MCF 10A (cell line): Measurements from ENCODE around the gene STAB1. TPM values are rescaled to one million over a fixed set of nuclear protein-coding genes. Genes with fewer than 3 reads are reported as not detected.
"Not testable (repeated sequence)": the region's sequence is repeated elsewhere in the genome, so short reads cannot be mapped to it uniquely, and the experiment has no call there.

Experiments
- BruUV-seq: library from RNA; stranded (reverse); fragments of 400-500 nt; replicated peaks from 2 replicates; lab custom pipeline; 2021; lab: Mats Ljungman, UMichigan
- CTCF ChIA-PET: fragments of 300-600 bp; sonication (Branson Sonifier 250); formaldehyde crosslinking; extraction: SDS; loops from one replicate; lab custom pipeline; 2021; ENCODE audit warnings: antibody characterized with exemption, inconsistent platforms; lab: Yijun Ruan, JAX
- POLR2A ChIA-PET: fragments of 300-600, 350-650 bp; sonication (Branson Sonifier 250); formaldehyde crosslinking; extraction: SDS; loops from one replicate; lab custom pipeline; 2020; ENCODE audit warnings: antibody characterized with exemption, inconsistent platforms; lab: Yijun Ruan, JAX
- DNase-seq: peaks from one replicate; pipeline ENCODE4 v3.0.0-alpha.2; 2018; ENCODE audit not compliant: unreplicated experiment
- H3K27ac Mint-ChIP-seq: one replicate; pipeline ENCODE4 v1.8.0; 2022; ENCODE audit warnings: mild to moderate bottlenecking, low read depth, mixed read lengths; ENCODE audit not compliant: unreplicated experiment
- H3K27me3 Mint-ChIP-seq: one replicate; pipeline ENCODE4 v1.8.0; 2022; ENCODE audit warnings: mixed read lengths; ENCODE audit not compliant: insufficient read depth, unreplicated experiment
- H3K36me3 Mint-ChIP-seq: one replicate; pipeline ENCODE4 v1.8.0; 2022; ENCODE audit warnings: mild to moderate bottlenecking, moderate library complexity, mixed read lengths; ENCODE audit not compliant: insufficient read depth, unreplicated experiment
- H3K4me1 Mint-ChIP-seq: one replicate; pipeline ENCODE4 v1.8.0; 2022; ENCODE audit warnings: mixed read lengths; ENCODE audit not compliant: insufficient read depth, unreplicated experiment
- H3K4me3 Mint-ChIP-seq: one replicate; pipeline ENCODE4 v1.8.0; 2022; ENCODE audit warnings: mild to moderate bottlenecking, moderate library complexity, mixed read lengths; ENCODE audit not compliant: unreplicated experiment
- H3K9me3 Mint-ChIP-seq: one replicate; pipeline ENCODE4 v1.8.0; 2022; ENCODE audit warnings: mixed read lengths; ENCODE audit not compliant: unreplicated experiment
- intact Hi-C: fragments of 100-400 bp; cut with micrococcal nuclease; formaldehyde crosslinking; loops from 2 replicates; pipeline ENCODE4 v1.14.1; 2022
- total RNA-seq: library from RNA; stranded (reverse); gene quantifications from 2 replicates; pipeline ENCODE4 v1.2.3, GENCODE V29; 2022
- TF ChIP-seq, protein P1 (sequence below): fragments of 200-600 bp; IDR thresholded peaks from one replicate; pipeline ENCODE4 v1.8.0; 2022; ENCODE audit warnings: antibody characterized with exemption, mild to moderate bottlenecking; ENCODE audit not compliant: unreplicated experiment

The STAB1 gene
- total RNA-seq, 1 experiment from 2014 or later, result not detected

DNA sequence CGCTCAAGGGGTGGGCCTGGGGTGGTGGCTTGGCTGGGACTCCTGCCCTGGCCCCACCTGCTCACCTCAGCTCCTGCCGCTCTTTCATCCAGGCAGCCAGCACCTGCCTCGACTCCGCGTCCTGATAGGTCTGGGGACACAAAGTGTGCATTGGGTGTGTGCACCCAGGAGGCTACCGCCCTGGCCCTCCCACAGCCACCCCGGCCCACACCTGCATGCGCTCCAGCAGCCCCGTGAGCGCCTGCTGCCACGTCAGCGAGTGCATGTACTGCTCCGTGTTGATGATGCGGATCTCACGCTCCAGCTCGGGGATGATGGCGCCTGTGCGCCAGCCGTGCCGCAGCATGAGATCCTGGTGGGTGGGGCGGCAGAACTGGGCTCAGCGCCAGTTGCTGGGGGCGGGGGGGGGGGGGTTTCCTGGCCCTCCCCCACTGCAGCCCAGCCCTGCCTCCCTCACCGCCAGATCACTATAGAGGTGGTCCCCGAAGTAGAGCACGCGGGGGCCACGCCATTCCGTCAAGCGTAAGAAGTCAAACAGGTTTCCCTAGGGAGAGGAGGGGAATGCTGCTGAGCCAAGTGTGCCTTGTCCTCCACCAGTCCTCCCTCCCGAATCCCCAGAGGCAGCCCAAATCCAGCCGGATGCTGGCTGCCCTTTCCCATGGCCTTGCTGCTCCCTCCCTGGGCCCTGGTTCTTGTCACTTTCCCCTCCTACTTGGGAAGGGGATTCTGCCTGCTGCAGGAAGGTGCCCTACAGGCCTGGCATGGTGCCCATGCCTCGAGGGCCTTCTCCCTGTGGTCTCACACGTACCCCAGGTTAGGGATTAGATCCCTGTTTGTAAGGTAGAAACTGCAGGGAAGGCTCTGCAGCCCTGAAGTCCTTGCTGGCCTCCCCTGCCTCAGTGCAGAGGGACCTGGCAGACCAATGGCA is 29.9 kb downstream of the STAB1 start:
- TF ChIP-seq, protein P1, sequence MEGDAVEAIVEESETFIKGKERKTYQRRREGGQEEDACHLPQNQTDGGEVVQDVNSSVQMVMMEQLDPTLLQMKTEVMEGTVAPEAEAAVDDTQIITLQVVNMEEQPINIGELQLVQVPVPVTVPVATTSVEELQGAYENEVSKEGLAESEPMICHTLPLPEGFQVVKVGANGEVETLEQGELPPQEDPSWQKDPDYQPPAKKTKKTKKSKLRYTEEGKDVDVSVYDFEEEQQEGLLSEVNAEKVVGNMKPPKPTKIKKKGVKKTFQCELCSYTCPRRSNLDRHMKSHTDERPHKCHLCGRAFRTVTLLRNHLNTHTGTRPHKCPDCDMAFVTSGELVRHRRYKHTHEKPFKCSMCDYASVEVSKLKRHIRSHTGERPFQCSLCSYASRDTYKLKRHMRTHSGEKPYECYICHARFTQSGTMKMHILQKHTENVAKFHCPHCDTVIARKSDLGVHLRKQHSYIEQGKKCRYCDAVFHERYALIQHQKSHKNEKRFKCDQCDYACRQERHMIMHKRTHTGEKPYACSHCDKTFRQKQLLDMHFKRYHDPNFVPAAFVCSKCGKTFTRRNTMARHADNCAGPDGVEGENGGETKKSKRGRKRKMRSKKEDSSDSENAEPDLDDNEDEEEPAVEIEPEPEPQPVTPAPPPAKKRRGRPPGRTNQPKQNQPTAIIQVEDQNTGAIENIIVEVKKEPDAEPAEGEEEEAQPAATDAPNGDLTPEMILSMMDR, result no peak
- Mint-ChIP-seq H3K4me1 (no peaks in the 10 kb centered on the region), H3K9me3 (no peaks in the 10 kb centered on the region), H3K4me3 (no peak overlapping the region), H3K36me3 (no peaks in the 10 kb centered on the region), H3K27ac (no peak overlapping the region), H3K27me3 (no peaks in the 10 kb centered on the region)
- BruUV-seq, result no TSS peak
- CTCF ChIA-PET, result interaction anchor here (0.8 kb wide), 1 partner anchor 33 kb away, joined by 3 read pairs; no protein-coding TSS in a partner anchor
- intact Hi-C loops, result no loop called here
- POLR2A ChIA-PET, result no interaction called here
- no peak for DNase-seq

DNA sequence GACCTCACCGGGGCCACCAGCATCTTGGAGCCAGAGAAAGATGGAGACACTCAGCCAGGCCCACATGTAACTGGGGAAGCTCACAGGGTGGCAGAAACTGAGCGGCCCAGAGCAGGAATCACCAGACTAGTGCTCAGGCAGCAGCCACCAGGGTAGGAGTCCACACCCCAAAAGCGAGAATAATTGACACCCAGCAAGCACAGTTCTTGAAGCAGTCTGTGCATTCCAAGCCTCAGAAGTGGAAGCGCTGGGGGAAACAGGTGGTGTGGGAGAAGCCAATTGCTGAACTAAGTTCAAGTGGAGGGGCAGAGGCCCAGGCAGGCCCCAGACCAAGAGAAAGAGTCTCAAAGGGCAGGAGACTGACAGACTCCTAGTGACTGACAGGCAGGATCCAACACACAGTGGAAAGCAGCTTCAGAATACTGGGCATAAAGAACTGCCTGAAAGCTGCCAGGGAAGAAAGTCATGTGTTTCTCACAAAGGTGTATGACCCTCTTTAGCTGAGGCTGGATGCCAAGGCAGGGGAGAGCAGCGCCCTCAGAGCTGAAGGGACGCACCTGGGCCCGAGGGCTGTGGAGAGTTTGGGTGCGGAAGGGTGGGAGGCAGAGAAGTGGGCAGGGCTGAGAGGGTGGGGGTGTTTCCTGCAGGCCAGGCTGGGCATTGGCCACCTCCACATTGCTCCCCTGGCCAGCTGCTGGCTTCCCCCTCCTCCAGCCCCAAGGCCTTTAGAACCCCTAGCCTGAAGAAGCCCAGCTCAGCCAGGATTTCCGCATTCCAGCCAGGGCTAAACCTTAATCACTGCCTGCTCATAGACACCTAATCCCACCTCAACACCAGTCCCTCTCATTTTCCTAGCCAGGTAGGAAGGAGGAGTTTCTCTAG is 30.8 kb downstream of the STAB1 start:
- intact Hi-C loops, result no loop called here
- Mint-ChIP-seq H3K9me3 (no peaks in the 10 kb centered on the region), H3K27ac (no peak overlapping the region), H3K4me1 (no peaks in the 10 kb centered on the region), H3K36me3 (no peaks in the 10 kb centered on the region), H3K4me3 (no peak overlapping the region), H3K27me3 (no peaks in the 10 kb centered on the region)
- TF ChIP-seq, protein P1, result no peak
- no peak for DNase-seq
- POLR2A ChIA-PET, result interaction anchor here (0.8 to 0.9 kb wide), 2 partner anchors 11 to 35 kb away, joined by 4 read pairs; no protein-coding TSS in a partner anchor
- no TSS peak for BruUV-seq
- CTCF ChIA-PET, result interaction anchor here (0.6 to 0.8 kb wide), 2 partner anchors 34 to 111 kb away, joined by 3 read pairs; no protein-coding TSS in a partner anchor

DNA sequence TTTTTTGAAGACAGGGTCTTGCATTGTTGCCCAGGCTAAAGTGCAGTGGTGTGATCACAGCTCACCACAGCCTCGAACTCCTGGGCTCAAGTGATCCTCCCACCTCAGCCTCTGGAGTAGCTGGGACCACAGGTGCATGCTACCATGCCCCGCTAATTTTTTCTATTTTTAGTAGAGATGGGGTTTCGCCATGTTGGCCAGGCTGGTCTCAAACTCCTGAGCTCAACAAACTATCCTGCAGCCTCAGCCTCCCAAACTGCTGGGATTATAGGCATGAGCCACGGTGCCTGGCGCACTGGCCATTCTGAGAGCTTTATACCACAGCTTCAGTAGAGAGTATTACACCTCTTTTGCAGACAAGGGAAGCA is 31.5 kb downstream of the STAB1 start:
- BruUV-seq, H3K4me3 Mint-ChIP-seq, DNase-seq, H3K9me3 Mint-ChIP-seq, H3K27ac Mint-ChIP-seq, H3K4me1 Mint-ChIP-seq, H3K27me3 Mint-ChIP-seq, intact Hi-C loops, H3K36me3 Mint-ChIP-seq: not testable (repeated sequence)
- ChIA-PET CTCF (interaction anchor here (0.6 kb wide), 1 partner anchor 110 kb away, joined by 3 read pairs; no protein-coding TSS in a partner anchor), POLR2A (interaction anchor here (0.7 to 0.9 kb wide), 3 partner anchors 10 to 35 kb away, joined by 4 to 5 read pairs (median 4); partner anchors contain the start of gene UQCC5)

DNA sequence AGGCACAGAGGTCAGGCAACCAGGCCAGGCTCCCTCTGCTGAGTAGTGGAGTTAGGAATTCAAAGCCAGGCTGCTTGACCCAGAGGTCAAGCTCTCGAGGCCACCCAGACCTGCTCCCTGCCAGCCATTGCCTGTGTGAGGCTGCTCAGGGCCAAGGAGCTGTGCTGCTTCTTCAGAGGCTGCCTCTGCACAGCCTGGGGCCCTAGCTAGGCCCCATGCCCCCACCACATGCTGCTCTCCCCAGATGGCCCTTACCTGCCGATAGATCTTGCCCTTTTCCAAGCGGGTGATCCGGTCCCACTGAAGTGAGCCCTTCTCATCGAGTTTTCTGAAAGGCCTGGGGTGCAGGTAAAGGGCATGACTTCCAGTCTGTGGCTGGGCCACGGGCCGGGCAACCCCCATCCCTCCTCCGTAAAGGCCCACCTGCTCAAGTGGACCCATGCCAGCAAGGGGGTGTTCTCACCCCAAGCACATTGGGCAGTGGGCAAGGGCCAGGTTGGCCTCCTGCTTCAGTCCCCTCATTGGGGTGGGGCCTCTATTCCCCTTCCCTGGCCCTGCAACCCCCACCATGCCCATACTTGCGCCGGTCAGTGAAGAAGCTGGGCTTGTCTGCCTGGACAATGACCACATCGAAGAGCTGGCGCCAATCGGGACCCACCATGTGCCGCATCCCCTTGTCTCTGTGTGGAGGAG is 32.0 kb downstream of the STAB1 start:
- Mint-ChIP-seq H3K9me3 (no peaks in the 10 kb centered on the region), H3K36me3 (no peaks in the 10 kb centered on the region), H3K27me3 (no peaks in the 10 kb centered on the region), H3K4me1 (no peaks in the 10 kb centered on the region), H3K27ac (no peak overlapping the region), H3K4me3 (no peak overlapping the region)
- DNase-seq, result no peak
- POLR2A ChIA-PET, result interaction anchor here (0.7 to 0.8 kb wide), 2 partner anchors 9 to 10 kb away, joined by 4 to 5 read pairs; partner anchors contain the start of gene UQCC5
- no TSS peak for BruUV-seq
- intact Hi-C loops, result no loop called here
- TF ChIP-seq, protein P1, result no peak
- CTCF ChIA-PET, result interaction anchor here (0.6 kb wide), 1 partner anchor 109 kb away, joined by 3 read pairs; no protein-coding TSS in a partner anchor
